CD4-positive, alpha-beta T cell treated with Interferon alpha-2 for 1 hour (primary cell): ENCODE data around the gene BCHE.
"Not testable (repeated sequence)": the region's sequence is repeated elsewhere in the genome, so short reads cannot be mapped to it uniquely, and the experiment has no call there.

Source experiments
- DNase-seq, 2 donors: peaks; one replicate each; pipeline ENCODE4 v3.0.0-alpha.2; 2020 to 2022

BCHE gene

GRCh38 chr3:165815682-165816081 is 21.5 kb downstream of the BCHE start:
- no peak for DNase-seq

GRCh38 chr3:165814380-165814779 is 22.8 kb downstream of the BCHE start:
- DNase-seq = no peak

GRCh38 chr3:165807937-165808336 is 29.3 kb downstream of the BCHE start:
- not testable (repeated sequence) for DNase-seq

- no peak for DNase-seq
These were observed 31.2 kb downstream of the BCHE start for GRCh38 chr3:165805946-165806561.

- no peak for DNase-seq
These were observed 33.8 kb downstream of the BCHE start for GRCh38 chr3:165803471-165803870.

GRCh38 chr3:165800970-165801369 is 36.3 kb downstream of the BCHE start:
- no peak for DNase-seq

GRCh38 chr3:165799026-165799425 is 38.2 kb downstream of the BCHE start:
- DNase-seq = no peak

GRCh38 chr3:165797551-165797950 is 39.7 kb downstream of the BCHE start:
- no peak for DNase-seq

- no peak for DNase-seq
These were observed 40.5 kb downstream of the BCHE start for GRCh38 chr3:165796701-165797100.

GRCh38 chr3:165788531-165788930 is 48.7 kb downstream of the BCHE start:
- DNase-seq = no peak

GRCh38 chr3:165786013-165786412 is 51.2 kb downstream of the BCHE start:
- DNase-seq = no peak

GRCh38 chr3:165784337-165784736 is 52.9 kb downstream of the BCHE start:
- DNase-seq = no peak

GRCh38 chr3:165783383-165783782 is 53.8 kb downstream of the BCHE start:
- no peak for DNase-seq

- DNase-seq = no peak
These were observed 58.3 kb downstream of the BCHE start for GRCh38 chr3:165778891-165779290.

GRCh38 chr3:165778456-165778855 is 58.8 kb downstream of the BCHE start:
- DNase-seq = no peak

GRCh38 chr3:165775824-165776223 is 61.4 kb downstream of the BCHE start:
- DNase-seq = no peak

GRCh38 chr3:165770781-165771180 is 66.4 kb downstream of the BCHE start:
- no peak for DNase-seq

GRCh38 chr3:165768680-165769079 is 68.5 kb downstream of the BCHE start:
- DNase-seq = no peak

GRCh38 chr3:165759041-165759440 is 78.2 kb downstream of the BCHE start:
- DNase-seq = no peak

GRCh38 chr3:165755571-165755970 is 81.7 kb downstream of the BCHE start:
- no peak for DNase-seq

GRCh38 chr3:165754219-165755007 is 82.8 kb downstream of the BCHE start:
- DNase-seq = no peak

- DNase-seq = no peak
These were observed 83.7 kb downstream of the BCHE start for GRCh38 chr3:165753560-165753959.

GRCh38 chr3:165751637-165752036 is 85.6 kb downstream of the BCHE start:
- DNase-seq = no peak

- no peak for DNase-seq
These were observed 87.4 kb downstream of the BCHE start for GRCh38 chr3:165749821-165750220.

GRCh38 chr3:165749241-165749640 is 88.0 kb downstream of the BCHE start:
- DNase-seq = no peak
